Measurements from ENCODE around the gene BCAS3. TPM values are rescaled to one million over a fixed set of nuclear protein-coding genes. Genes with fewer than 3 reads are reported as not detected.

BCAS3 gene
- total RNA-seq, 1 experiment from 2014 or later = 26.3 TPM

DNA sequence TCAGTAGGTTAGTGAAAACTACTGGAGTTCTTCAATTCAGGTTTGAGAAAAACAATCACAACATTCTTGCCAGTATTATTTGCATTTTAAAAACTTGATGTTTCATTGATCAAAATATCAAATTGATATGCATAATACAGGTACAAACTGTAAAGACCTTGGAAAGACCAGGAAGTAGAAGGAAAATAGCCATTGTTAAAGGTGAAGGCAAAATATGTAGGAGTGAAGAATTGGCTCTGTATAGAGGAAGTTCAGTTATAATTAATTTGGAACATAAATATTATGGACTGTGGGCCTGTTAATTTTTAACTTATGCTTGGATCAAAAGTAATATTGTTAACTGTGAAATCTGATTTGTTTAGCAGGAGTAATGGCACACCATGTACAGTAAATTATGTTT, 112.6 kb downstream of the BCAS3 start (continued):
- TF ChIP-seq, protein P1, sequence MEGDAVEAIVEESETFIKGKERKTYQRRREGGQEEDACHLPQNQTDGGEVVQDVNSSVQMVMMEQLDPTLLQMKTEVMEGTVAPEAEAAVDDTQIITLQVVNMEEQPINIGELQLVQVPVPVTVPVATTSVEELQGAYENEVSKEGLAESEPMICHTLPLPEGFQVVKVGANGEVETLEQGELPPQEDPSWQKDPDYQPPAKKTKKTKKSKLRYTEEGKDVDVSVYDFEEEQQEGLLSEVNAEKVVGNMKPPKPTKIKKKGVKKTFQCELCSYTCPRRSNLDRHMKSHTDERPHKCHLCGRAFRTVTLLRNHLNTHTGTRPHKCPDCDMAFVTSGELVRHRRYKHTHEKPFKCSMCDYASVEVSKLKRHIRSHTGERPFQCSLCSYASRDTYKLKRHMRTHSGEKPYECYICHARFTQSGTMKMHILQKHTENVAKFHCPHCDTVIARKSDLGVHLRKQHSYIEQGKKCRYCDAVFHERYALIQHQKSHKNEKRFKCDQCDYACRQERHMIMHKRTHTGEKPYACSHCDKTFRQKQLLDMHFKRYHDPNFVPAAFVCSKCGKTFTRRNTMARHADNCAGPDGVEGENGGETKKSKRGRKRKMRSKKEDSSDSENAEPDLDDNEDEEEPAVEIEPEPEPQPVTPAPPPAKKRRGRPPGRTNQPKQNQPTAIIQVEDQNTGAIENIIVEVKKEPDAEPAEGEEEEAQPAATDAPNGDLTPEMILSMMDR (IDR thresholded peaks at IDR 0.05 in 2 of 3, conservative IDR thresholded peaks at IDR 0.05 in 1 of 3; ENCODE audit: borderline replicate concordance in 1 of 3, insufficient read depth in 1 of 3, low read depth in 2 of 3, low read length in 2 of 3) = no peak
- TF ChIP-seq SRF (IDR thresholded peaks at IDR 0.05; ENCODE audit: low read depth) (no peak), ZFX (IDR thresholded peaks at IDR 0.05) (no peak), TCF7L2 (IDR thresholded peaks at IDR 0.05; ENCODE audit: borderline replicate concordance, extremely low read depth, insufficient read depth, insufficient read length) (no peak), EZH2 (IDR thresholded peaks at IDR 0.05) (no peak), YY1 (IDR thresholded peaks at IDR 0.05; ENCODE audit: extremely low read depth, insufficient replicate concordance, low read depth, low read length) (no peak), RAD21 (IDR thresholded peaks at IDR 0.05; ENCODE audit: low read depth) (no peak), POLR2AphosphoS5 (IDR thresholded peaks at IDR 0.05; ENCODE audit: low read depth, low read length) (no peak), FOSL1 (IDR thresholded peaks at IDR 0.05; ENCODE audit: low read depth) (no peak), JUND (IDR thresholded peaks at IDR 0.05) (no peak), CEBPB (IDR thresholded peaks at IDR 0.05; ENCODE audit: low read depth) (no peak)
- TF ChIP-seq, protein P2, sequence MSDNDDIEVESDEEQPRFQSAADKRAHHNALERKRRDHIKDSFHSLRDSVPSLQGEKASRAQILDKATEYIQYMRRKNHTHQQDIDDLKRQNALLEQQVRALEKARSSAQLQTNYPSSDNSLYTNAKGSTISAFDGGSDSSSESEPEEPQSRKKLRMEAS (IDR thresholded peaks at IDR 0.05) = no peak

GRCh38 chr17:60792250-60792898, 114.7 kb downstream of the BCAS3 start:
- no peaks in the 10 kb centered on the region for H3K36me3 ChIP-seq (ENCODE audit: control insufficient read depth in 1 of 2, insufficient read depth in 2 of 2, low read length in 2 of 2)
- H3K27ac ChIP-seq (ENCODE audit: low read depth, low read length) = no peak overlapping the region
- no peaks in the 10 kb centered on the region for H3K27me3 ChIP-seq (ENCODE audit: insufficient read depth, low read length)
- no peaks in the 10 kb centered on the region for H3K9me3 ChIP-seq (ENCODE audit: control insufficient read depth in 1 of 2, insufficient read depth in 1 of 2, low read depth in 1 of 2, low read length in 2 of 2)
- no peaks in the 10 kb centered on the region for H4K20me1 ChIP-seq (ENCODE audit: insufficient read depth)
- POLR2A ChIA-PET = no interaction called here
- DNase-seq (ENCODE audit: low read depth, low spot score) (no peak), ATAC-seq (no peak)
- CTCF ChIA-PET = no interaction called here
- intact Hi-C loops (cut with micrococcal nuclease) = no loop called here
- H3K4me3 ChIP-seq (replicated peaks in 1 of 2; ENCODE audit: low read depth in 1 of 2, low read length in 2 of 2) = no peak overlapping the region
- H3K79me2 ChIP-seq (ENCODE audit: insufficient read depth, low read length) = no peaks in the 10 kb centered on the region
- H2AFZ ChIP-seq (ENCODE audit: low read depth, low read length, poor library complexity, severe bottlenecking) = no peak overlapping the region
- H3K4me1 ChIP-seq (ENCODE audit: control insufficient read depth in 1 of 2, insufficient read depth in 2 of 2, low read length in 2 of 2) = no peaks in the 10 kb centered on the region
- no peak overlapping the region for H3K9ac ChIP-seq (ENCODE audit: low read length)
- RAD21 ChIA-PET (ENCODE audit: low non-redundant PET in 1 of 2, low total read pairs in 2 of 2, uncharacterized antibody in 2 of 2, unreplicated experiment in 2 of 2) = no interaction called here
- BruUV-seq (replicated peaks) = no TSS peak
- H3K9me2 ChIP-seq (ENCODE audit: insufficient read depth) = 0 out of 2 replicates have a peak, but pooled peaks cover 3% of the 10 kb centered on the region
- H3K4me2 ChIP-seq (ENCODE audit: low read length) = no peak overlapping the region
- TF ChIP-seq SIN3A (IDR thresholded peaks at IDR 0.05; ENCODE audit: low read depth) (no peak), SP1 (IDR thresholded peaks at IDR 0.05; ENCODE audit: low read depth) (no peak), TCF7L2 (IDR thresholded peaks at IDR 0.05; ENCODE audit: borderline replicate concordance, extremely low read depth, insufficient read depth, insufficient read length) (no peak), ZBTB33 (IDR thresholded peaks at IDR 0.05; ENCODE audit: extremely low read depth, insufficient replicate concordance, low read length) (no peak), POLR2AphosphoS5 (IDR thresholded peaks at IDR 0.05; ENCODE audit: low read depth, low read length) (no peak), EGR1 (IDR thresholded peaks at IDR 0.05; ENCODE audit: low read depth) (no peak), CEBPB (IDR thresholded peaks at IDR 0.05; ENCODE audit: low read depth) (no peak), ZNF274 (IDR thresholded peaks at IDR 0.05; ENCODE audit: low read depth, low read length) (no peak), ZFX (IDR thresholded peaks at IDR 0.05) (no peak)
- TF ChIP-seq, protein P3, sequence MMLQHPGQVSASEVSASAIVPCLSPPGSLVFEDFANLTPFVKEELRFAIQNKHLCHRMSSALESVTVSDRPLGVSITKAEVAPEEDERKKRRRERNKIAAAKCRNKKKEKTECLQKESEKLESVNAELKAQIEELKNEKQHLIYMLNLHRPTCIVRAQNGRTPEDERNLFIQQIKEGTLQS (IDR thresholded peaks at IDR 0.05) = no peak
- TF ChIP-seq, protein P1 (IDR thresholded peaks at IDR 0.05 in 2 of 3, conservative IDR thresholded peaks at IDR 0.05 in 1 of 3; ENCODE audit: borderline replicate concordance in 1 of 3, insufficient read depth in 1 of 3, low read depth in 2 of 3, low read length in 2 of 3) = no peak

Data from HCT116 (cell line).